DMS53 treated with DMSO at 0.1 percent for 48 hours (cell line): ENCODE results near the gene SFXN5.
"Not testable (repeated sequence)": the region's sequence is repeated elsewhere in the genome, so short reads cannot be mapped to it uniquely, and the experiment has no call there.

ENCODE experiments used
- DNase-seq: peaks from one replicate; lab custom pipeline; 2025; ENCODE audit not compliant: unreplicated experiment; lab: John Stamatoyannopoulos, UW

SFXN5 gene

GRCh38 chr2:73071360-73072128, at the start of gene SFXN5:
TSS of gene SFXN5 (minus strand) at chr2:73071712. CDS start at chr2:73071705, 7 bp downstream.
- peak; percentile 90 for DNase-seq

GRCh38 chr2:73119611-73120239, 48.2 kb upstream of the SFXN5 start:
- not testable (repeated sequence) for DNase-seq

- no peak for DNase-seq
Measured at GRCh38 chr2:73117441-73117840, 45.9 kb upstream of the SFXN5 start.

DNA sequence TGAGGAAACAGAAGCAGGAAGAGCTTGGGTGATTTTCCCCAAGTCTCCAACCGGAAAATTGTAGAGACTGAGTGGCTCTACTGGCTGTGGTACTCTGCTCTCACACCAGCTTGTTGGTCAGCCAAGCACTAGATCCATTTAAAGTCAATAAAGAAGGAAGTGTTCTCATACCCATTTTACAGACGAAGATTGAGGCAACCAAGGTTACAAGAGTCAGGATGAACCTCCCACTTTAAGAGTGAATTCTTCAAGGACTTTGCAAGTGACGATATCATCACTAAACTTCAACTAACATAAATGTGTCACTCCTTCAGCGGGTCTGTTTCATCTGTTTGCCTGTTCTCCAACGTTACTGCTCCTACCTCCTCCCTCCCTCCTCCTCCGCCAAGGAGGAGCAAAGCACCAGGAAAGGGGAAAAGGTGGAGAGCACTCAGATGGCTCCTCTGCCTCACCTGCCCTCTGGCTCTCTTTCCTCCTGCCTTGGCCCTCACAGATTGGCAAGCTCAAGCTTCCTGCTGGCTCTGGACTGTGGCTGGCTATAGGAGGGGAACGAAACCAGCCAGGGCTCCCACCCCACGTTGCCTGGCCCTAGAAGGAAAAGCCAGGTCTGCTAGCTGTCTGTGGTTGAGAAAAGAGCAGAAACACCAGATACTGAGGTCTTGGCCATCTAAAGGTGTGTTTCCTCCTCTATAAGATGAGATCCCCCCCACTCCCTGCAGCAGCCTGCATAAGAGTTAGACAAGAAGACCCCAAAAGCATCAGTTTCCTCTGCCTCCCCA, 44.9 kb upstream of the SFXN5 start:
- DNase-seq = no peak

DNA sequence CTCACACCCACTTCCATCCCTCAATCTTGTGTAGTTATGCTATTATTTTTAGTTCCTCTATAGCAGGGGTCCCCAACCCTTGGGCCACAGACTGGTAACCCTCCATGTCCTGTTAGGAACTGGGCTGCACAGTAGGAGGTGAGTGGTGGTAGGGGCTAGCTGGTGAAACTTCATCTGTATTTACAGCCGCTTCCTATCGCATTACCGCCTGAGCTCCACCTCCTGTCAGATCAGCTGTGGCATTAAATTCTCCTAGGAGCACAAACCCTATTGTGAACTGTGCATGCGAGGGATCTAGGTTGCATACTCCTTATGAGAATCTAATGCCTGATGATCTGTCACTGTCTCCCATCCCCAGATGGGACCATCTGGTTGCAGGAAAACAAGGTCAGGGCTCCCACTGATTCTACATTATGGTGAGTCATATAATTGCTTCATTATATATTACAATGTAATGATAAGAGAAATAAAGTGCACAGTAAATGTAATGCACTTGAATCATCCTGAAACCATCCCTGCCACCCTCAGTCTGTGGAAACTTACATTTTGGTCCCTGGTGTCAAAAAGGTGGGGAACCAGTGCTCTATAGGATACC, 42.9 kb upstream of the SFXN5 start:
- DNase-seq = no peak

- peak; percentile 61 for DNase-seq
Measured at GRCh38 chr2:73112913-73113854, 41.7 kb upstream of the SFXN5 start, which contains the start of gene RAB11FIP5. TSS of gene RAB11FIP5 (minus strand) at chr2:73112948. CDS start at chr2:73112777, 171 bp downstream.

DNA sequence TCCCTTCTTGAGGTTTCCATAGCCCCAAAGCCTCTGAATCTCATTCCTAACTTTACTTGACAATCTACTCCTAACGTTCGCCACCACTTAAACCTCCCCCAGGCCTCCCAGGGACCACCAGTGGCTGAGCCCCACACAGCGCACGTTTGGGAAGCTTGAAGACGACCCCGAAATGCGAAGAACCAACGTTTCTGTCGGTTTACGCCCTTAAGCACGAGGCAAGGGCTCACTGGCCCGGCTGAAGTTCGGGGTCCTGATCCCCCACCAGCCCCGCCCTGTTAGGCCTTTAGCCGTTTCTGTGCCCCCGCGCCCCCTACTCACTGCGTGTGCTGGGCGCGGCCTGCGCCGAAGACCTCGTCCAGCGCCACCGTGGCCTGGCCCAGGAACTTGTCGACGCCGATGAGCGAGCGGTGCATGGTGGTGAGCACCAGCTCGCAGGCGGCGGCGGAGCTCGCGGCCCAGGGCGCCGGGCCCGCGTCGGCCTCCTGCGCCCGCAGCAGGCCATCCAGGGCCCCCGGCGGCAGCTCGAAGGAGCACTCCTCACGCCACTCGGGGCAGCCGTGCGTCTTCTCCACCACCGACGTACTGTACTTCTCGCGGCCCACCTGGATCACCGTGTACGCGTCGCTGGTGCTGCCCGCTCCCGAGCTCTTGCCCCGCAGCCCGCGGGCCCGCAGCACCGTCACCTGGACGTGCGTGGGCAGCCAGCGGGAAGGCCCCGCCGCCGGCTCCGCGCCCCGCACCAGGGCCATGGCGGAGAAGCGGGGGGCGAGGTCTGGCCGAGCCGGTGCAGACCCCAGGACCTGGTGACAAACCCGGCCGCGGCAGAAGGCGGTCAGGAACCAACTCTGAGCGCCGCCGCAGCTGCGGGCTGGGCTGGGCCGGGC, 40.8 kb upstream of the SFXN5 start:
- peak; percentile 22 for DNase-seq

- peak; percentile 18 for DNase-seq
Measured at GRCh38 chr2:73111073-73112025, 39.8 kb upstream of the SFXN5 start.

GRCh38 chr2:73110168-73111072, 38.9 kb upstream of the SFXN5 start:
- no peak for DNase-seq

- no peak for DNase-seq
Measured at GRCh38 chr2:73109431-73110167, 38.1 kb upstream of the SFXN5 start.

DNA sequence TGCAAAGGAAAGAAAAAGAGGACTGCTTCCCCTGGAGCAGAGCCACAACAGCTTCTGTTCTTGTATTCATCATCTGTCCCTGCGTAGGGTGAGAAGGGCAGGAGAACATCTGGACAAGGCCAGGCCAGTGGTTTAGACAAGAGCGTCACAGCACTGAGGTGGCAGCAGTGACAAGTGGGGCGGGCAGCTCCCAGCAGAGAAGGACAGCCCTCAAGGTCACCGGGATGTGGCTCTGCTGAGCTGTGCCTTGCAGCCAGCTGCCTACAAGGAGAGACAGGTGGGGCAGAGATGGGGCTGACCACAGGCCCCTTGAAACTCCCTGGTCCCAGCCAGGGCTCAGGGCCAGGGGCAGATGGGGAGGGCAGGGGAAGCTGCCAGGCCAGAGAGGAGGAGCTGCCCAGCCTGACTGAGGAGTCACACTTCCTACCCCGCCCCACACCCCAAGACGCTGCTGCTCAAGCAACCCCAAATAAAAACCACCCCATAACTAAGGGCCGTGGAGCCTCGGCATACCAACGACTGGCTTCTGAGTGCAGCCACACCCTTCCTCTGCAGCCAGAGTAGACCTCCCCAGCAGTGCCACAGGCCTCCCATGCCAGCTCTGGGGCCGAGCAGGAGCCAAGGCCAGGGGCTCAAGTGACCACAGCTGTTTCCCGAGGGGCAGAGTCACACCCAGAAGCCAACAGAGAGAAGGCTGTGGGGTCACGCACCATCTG, 35.9 kb upstream of the SFXN5 start:
- DNase-seq = no peak

- no peak for DNase-seq
Measured at GRCh38 chr2:73106791-73107190, 35.3 kb upstream of the SFXN5 start.

GRCh38 chr2:73105511-73105971, 34.0 kb upstream of the SFXN5 start:
- no peak for DNase-seq

- no peak for DNase-seq
Measured at GRCh38 chr2:73104933-73105332, 33.4 kb upstream of the SFXN5 start.

- no peak for DNase-seq
Measured at GRCh38 chr2:73103018-73103542, 31.6 kb upstream of the SFXN5 start.
